Testis (tissue), 2 donors: Measurements from ENCODE around the gene VSIG2.

Experiments used
- POLR2A ChIP-seq: fragments of 450-650 bp; IDR thresholded peaks from one replicate; pipeline ENCODE4 v1.6.1; 2017; ENCODE audit warnings: antibody characterized with exemption, mild to moderate bottlenecking, moderate library complexity
- TF ChIP-seq, protein P1 (sequence below), 3 experiments: fragments of 450-650 bp in 2 of 3; fragments of 200-600 bp in 1 of 3; sonication (generic) in 1 of 3; IDR thresholded peaks; one replicate each; pipeline ENCODE4 v1.5.1; 2016 to 2019; ENCODE audit warnings: antibody characterized with exemption in 3 of 3, mild to moderate bottlenecking in 2 of 3, moderate library complexity in 1 of 3

- TF ChIP-seq, protein P1, sequence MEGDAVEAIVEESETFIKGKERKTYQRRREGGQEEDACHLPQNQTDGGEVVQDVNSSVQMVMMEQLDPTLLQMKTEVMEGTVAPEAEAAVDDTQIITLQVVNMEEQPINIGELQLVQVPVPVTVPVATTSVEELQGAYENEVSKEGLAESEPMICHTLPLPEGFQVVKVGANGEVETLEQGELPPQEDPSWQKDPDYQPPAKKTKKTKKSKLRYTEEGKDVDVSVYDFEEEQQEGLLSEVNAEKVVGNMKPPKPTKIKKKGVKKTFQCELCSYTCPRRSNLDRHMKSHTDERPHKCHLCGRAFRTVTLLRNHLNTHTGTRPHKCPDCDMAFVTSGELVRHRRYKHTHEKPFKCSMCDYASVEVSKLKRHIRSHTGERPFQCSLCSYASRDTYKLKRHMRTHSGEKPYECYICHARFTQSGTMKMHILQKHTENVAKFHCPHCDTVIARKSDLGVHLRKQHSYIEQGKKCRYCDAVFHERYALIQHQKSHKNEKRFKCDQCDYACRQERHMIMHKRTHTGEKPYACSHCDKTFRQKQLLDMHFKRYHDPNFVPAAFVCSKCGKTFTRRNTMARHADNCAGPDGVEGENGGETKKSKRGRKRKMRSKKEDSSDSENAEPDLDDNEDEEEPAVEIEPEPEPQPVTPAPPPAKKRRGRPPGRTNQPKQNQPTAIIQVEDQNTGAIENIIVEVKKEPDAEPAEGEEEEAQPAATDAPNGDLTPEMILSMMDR (IDR thresholded peaks at IDR 0.05): no peak
- no peak for TF ChIP-seq POLR2A
These were observed 10.6 kb upstream of the VSIG2 start for GRCh38 chr11:124762624-124763155.
